SW480 (cell line): Measurements from ENCODE around the gene BPIFB6.
A peak's percentile ranks its signal among the peaks of the same experiment; 100 is the strongest.

Experiments
- DNase-seq: peaks from one replicate; pipeline ENCODE4 v3.0.0-alpha.2; 2016; ENCODE audit warnings: low spot score

The BPIFB6 gene

GRCh38 chr20:33063271-33063670 lies 31.8 kb downstream of the BPIFB6 start:
- DNase-seq: no peak

- no peak for DNase-seq
Observed at GRCh38 chr20:33064572-33065287, 33.3 kb downstream of the BPIFB6 start.

GRCh38 chr20:33065785-33066184 lies 34.3 kb downstream of the BPIFB6 start:
- no peak for DNase-seq

GRCh38 chr20:33067806-33068205 lies 36.4 kb downstream of the BPIFB6 start:
- no peak for DNase-seq

- DNase-seq: no peak
Observed at GRCh38 chr20:33068251-33068939, 36.9 kb downstream of the BPIFB6 start.

- no peak for DNase-seq
Observed at GRCh38 chr20:33069673-33070072, 38.2 kb downstream of the BPIFB6 start.

- DNase-seq: no peak
Observed at GRCh38 chr20:33070111-33071053, 38.9 kb downstream of the BPIFB6 start.

DNA sequence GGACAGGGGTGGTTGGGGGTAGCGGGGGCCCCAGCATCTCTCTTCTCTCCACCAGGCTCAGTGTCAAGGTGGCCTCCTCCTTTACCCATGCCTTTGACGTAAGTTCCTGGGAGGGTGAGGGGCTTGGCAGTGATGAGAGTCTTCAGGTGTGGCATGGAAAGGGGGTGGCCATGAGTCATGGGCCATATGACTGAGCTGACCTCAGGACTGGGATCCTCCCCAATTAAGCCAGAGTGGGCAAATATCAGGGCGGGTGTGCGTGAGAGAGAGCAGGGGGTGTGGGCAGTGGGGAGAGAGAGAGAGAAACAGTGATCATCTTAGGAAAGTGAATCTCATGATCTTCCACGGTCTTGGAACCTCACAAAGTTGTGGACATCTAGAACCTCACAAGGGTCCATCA lies 39.8 kb downstream of the BPIFB6 start:
- DNase-seq: peak; percentile 31

DNA sequence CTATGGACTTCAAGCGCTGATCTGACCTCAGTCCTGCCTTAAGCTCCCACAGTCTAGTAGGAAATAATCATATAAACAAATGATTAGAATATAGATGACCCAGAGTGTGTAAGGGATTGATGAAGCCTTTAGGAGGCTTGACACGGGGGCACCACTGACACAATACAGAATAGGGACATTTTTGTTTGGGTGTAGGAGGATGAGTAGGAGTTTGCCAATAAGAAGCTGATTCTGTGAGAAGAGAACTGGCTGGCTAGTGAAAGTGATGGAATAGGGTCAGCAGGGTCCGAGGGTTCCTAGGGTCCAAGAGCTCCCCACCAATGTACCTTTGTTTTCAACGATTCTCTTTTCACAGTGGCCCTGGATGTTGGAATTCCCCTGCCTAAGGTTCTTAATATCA lies 40.9 kb downstream of the BPIFB6 start:
- DNase-seq: no peak

DNA sequence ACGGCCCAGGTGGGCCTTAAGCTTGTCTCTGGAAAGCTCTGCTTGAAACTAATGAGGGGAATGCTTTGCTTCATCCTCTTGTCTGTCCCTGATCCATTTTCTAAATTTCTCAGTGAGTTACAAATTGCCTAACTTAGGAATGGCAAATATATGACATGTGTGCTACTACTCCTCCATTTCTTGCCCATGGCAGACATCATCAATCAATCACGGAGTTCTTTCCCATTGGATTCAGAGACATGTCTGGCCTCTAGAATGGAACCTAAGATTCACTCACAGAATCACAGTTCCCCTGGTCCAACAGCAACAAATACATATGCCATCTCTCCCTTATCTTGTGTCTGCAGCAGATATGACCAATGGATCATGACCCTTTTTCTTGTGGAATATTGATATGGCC lies 41.4 kb downstream of the BPIFB6 start:
- no peak for DNase-seq

DNA sequence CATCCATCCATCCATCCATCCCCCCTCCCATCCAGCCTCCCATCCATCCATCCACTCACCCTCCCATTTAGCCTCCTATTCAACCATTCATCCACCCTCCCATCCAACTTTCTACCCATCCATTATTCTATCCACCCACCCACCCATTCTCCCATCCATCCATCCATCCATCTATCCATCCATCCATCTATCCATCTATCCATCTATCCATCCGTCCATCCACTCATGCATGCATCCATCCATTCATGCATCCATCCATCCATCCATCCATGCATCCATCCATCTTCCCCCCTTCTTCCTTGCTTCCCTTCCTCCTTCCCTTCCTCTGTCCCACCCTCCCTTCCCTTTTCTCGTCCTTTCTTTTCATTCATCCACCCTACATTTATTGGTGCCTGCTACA lies 43.2 kb downstream of the BPIFB6 start:
- DNase-seq: no peak

GRCh38 chr20:33075281-33075680 lies 43.8 kb downstream of the BPIFB6 start:
- no peak for DNase-seq

- DNase-seq: peak; percentile 66
Observed at GRCh38 chr20:33076662-33077372, 45.4 kb downstream of the BPIFB6 start.

DNA sequence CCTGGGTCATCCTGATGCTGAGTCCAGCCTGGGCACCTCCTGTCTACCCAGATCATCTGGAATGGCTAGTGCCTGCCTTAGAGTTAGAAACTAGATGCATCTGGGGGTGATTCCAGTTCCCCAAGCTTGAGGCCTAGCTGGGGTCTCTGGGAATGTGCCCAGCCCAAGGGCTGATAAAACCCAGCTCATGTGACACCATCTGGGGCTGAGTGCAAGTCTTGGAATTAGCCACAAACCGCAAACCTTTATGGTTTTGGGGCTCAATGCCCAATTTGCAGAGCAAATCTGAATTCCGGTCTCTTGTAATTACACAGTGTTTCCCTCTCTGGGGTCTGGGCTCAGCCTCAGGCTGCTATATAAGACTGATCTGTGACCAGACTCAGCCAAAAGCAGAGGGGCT lies 47.8 kb downstream of the BPIFB6 start, which contains the start of gene BPIFB4:
Gene BPIFB4, plus strand, starts transcription at position 385 of the 400 bp plus-strand sequence. CDS start 1,884 bp downstream, outside the sequence.
- DNase-seq: no peak

GRCh38 chr20:33081411-33082154 lies 50.1 kb downstream of the BPIFB6 start:
- no peak for DNase-seq

- no peak for DNase-seq
Observed at GRCh38 chr20:33082546-33082945, 51.1 kb downstream of the BPIFB6 start.

DNA sequence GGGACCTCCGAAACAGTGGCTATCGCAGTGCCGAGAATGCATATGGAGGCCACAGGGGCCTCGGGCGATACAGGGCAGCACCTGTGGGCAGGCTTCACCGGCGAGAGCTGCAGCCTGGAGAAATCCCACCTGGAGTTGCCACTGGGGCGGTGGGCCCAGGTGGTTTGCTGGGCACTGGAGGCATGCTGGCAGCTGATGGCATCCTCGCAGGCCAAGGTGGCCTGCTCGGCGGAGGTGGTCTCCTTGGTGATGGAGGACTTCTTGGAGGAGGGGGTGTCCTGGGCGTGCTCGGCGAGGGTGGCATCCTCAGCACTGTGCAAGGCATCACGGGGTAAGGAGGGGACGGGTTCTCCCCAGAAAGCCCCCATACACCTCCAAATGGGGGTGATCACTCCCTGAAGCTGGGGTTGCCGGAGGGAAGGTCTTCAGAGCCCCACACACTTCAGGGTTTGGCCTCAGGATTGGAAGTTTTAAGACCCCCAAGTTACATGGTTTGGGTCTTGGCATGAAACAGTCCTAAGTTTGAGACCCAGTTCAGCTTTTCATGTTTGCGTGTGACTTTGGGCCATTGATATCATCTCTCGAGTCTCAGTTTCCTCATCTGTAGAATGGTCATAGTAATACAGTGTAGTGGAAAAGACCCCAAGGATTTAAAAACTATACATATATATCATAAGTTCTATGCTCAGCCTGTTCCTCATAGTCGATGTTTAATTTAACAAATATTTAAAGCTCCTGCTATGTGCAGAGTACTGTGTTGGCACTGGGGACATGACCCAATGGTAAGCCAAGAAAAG lies 52.3 kb downstream of the BPIFB6 start:
- DNase-seq: no peak

- DNase-seq: no peak
Observed at GRCh38 chr20:33084722-33085121, 53.3 kb downstream of the BPIFB6 start.

GRCh38 chr20:33086052-33086722 lies 54.7 kb downstream of the BPIFB6 start:
- no peak for DNase-seq

DNA sequence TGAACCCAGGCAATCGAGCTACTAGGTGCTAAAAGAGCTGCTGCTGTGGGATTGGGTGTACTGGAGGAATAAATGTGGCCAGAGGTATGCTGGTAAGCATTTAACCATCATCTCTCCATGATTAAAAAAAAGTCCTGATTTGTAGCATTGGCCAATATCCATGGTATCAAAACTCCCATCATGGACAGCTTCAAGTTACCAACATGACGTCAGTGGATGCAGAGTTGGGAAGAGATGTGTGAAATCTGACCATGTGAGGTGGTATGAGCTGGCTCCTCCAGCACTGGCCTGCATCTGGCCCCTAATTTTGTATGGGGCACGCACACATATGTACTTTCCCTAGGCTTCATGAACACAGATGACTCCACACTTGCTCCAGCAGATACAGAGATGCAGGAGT lies 59.7 kb downstream of the BPIFB6 start:
- DNase-seq: no peak
